HS-27A (cell line): ENCODE measurements around the gene SELENON.

Experiments used
- DNase-seq: peaks from one replicate; pipeline ENCODE4 v3.0.0-alpha.2; 2012; ENCODE audit warnings: low read depth, missing footprints

The SELENON gene

DNA sequence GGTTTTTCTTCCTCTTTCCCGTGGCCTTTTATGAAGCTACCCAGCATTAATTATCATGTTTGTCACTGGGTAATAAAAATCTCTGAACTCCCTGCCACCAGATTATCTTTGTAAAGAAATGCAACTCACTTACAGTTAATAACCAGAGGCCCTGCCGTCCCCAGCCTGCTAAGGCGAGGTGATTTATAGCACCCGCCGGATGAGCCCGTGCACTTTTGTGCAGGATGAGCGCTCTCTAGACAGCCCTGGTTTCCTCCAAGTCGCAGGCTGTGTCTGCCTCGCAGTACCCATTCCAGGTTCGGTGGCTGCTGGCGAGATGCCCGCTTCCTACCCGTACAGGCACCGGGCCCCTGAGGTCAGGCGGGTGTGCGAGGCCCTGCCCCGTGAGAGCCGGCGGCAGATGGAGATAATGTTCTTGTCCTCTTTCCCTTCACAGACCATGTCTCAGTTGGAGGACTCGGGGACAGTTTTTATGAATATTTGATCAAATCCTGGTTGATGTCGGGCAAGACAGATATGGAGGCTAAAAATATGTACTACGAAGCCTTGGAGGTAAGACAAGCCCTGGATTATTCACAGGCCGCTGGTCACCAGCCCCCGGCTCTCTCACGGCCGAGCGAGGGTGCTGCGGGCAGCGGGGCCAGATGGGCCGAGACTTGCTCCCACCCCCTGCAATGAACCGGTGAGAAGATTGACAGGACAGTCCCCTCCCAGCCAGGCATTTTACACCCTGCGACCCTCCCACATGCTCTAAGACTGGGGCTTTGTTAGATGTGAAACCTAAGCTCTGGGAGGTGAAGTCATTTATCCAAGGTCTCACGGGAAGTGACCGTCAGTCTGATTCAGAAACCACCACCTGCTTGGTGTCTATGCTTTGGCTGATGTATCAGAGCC, 28.5 kb upstream of the SELENON start:
- DNase-seq, result no peak

DNA sequence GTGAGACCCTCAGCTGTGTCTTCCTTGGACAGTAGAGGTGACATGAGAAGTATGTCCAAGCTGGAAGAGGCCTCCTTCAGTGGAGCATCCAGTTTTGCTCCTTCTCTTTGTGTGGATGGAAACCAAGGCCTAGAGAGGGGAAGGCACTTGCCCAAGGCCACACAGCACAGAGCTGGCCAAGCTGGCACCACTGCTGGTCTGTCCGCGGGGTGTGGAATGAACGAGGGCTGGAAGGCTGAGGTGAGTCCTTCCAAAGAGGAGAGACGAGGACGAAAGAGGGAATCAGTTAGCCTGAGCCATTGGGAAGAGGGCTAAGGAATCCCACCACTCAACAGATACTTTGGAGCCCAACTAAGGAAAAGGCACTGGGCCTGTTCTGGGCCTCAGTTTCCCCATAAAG, 27.8 kb upstream of the SELENON start:
- DNase-seq, result no peak

DNA sequence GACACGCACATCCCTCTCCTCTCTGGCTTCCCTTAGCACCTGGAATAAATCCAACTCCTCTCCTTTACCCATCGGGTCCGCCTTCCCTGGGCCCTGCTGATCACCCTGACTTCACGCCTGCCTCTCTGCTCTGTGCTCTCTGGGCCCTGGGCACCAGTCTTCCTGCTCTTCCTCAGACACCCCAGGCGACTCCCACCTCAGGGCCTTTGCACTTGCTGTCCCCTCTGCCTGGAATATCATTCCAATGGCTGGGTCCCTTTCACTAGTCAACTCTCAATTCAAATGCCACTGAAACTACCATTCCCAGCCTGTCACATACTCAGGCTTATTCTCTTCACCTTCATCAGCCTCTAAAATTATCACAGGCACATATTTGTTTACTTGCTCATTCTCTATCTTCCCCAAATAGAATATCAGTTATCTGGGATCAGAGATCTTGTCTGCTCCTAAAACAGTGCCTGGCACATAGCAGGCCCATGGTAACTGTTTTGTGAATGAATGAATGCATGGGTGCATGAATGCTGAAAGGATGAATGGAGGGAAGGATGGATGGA, 27.2 kb upstream of the SELENON start:
- DNase-seq, result no peak

DNA sequence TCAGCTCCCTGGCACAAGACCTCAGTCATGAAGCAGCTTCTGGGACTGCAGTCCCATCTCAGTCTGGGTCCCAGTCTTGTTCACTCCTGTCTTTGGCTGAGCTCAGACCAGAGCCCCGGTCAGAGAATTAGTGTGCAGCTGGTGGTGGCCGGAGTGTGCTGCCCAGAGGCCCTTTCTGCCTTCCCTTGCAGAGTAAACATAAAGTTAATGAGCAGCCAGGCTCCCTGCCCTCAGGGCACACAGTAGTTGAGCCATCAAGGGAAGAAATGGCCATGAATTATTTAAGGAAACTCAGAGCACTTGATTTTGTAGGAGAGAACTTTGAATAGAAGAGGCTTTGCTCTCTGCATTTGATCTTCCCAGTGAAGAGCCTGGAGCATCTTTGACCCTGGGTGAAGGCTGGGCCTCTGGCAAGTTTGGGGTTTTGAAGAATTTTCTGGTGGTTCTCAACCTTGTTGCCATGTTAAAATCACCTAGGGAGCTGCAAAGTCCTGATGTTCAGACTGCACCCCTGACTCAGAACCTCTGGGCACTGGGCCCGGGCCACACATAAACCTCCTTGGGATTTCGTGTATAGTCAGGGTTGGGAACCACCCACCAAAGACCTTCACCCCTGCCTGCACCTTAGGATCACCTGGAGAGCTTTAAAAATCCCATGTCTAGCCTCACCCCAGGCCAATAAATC, 26.4 kb upstream of the SELENON start:
- DNase-seq, result no peak

DNA sequence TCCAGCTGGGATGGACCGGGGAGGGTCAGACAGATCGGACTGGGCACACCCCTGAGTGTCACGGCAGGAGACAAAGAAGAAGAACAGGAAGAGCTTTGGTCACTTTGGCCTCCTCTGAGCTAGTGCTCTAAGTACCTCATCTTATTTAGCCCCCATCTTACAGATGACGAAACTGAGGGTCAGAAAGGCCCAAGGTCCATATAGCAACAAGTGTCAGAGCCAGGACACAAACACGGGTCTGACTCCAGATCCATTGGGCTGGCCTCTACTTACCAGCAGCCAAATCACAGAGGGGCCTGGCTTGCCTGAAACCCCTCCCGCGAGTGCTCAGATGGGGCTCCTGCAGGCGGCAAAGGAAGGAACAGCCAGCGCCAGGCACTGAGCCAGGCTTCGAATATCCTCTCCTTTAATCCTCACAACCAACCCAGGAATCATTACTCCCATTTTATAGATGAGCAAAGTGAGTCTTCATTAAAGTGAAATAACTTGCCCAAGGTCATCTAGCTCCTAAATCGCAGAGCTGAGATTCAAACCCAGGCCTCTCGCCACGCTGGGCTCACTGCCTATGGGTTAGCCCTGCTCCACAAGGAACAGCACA, 25.7 kb upstream of the SELENON start:
- no peak for DNase-seq

DNA sequence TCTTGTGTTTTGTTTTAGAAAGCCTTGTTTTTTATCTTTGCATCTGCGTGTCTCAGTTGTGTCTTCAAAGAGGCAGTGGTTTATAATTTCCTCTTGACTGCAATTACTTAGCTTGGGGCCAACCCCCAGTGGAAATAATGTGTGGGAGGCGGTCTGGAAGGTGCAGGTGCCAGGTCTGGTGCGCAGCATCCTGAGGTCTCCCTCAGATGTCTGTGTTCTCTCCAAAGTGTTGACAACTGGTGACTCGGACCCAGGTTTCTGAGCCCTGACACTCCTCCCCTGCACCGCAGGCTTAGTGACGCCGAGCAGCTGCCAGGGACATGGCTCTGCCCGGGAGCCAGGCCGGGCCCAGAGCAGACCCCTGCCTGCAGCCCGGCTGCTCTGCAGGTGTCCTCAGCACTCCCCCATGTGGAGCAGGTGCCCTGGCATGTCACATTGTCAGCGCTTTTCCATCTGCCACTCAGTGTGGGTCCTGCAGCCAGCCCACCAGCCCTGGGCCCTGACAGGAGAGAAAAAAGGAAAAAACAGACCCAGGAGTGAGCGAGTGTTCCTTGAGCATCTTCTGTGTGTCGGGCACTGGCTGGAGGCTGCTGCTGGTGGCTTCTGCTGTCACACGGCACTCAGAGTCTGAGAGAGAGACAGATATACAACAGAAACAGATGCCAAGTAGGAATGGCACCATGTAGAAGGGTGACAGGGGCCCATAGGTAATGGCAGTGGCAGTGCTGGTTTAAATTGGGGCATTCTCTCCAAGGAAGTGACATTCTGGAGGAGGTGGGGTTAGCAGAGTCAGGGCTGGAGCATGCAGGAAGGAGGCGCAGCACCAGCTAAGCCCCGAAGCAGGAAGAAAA, 24.8 kb upstream of the SELENON start:
- DNase-seq, result no peak

DNA sequence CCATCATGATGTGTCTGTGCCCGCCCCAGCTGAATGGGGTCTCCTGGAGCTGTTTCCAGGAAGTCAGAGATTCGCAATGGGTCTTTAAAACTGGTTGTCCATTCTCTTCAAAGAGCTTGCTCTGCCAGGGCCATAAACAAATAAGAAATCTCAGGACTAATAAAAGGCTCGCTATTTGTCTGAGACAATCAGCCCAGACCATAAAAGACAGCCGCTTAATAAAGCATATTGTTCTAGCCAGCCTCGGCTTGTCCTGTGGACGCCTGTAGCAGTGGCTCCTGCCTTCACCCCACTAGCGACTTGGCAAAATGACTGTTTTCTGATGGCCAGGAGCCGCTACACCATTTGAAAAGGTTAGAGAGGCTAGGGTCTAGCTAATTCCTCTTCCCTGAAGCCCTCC, 20.6 kb upstream of the SELENON start:
- DNase-seq, result no peak

DNA sequence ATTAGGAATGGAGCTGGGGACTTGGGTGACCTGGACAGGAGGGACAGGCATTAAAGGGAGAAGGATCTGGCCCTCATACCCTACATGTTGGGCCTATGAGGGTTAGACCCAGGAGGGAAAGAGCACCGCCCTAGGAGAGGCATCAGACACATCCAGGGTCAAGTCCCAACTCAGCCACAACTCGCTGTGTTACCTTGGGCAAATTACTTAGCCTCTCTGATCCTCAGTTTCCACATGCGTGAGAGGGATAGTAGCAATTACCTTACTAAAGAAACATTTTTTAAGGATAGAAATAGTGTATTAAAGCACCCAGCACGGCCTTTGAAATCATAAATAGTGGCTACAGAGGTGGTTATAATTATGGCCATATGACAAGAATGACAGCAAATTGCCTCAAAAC, 20.1 kb upstream of the SELENON start:
- DNase-seq, result no peak

DNA sequence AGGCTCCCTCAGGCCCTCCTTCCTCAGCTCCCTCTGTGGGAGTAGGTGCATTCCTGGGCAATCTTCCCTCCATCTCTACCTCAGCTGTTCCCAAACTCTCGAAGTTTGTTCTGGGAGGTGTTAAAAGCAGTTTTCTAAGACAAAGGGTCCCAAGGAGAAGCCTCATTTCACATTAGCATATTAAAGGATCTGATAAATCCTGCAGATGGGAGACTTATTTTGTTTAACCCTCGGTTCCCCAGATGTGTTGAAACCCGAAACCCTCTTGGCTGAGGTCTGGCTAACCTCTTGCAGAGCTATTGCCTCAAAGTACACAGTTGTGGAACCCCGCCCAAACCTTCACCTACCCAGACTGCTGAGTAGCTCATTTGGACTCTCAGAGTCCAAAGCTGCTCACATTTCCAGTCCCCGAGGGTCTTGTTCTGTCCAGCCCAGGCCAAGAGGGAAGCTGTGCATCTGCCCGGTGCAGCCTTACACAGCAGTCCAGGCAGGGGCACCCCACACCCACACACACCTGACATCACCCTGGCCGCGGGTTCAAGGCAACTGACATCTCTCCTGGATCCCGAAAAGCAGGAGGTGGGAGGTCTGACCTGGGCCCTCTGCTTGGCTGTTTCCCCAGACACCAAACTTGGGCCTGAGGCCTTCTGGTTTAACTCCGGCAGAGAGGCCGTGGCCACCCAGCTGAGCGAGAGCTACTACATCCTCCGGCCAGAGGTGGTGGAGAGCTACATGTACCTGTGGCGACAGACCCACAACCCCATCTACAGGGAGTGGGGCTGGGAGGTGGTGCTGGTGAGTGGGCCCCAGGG, 19.5 kb upstream of the SELENON start:
- no peak for DNase-seq

DNA sequence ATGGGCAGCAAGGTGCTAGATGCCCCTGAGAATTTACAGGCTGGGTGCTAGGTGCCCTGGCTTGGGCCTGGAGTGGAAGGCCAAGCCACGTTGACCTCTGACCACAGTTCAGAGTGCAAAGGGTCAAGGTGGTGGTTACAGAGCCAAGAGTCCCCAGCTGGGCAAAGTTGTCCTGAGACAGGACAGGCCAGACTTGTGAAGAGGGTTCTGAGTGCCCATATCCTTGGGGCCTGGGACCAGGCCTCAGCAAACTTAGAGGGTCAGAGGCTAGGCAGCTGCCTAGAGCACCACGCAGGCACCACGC, 18.9 kb upstream of the SELENON start:
- DNase-seq, result no peak

DNA sequence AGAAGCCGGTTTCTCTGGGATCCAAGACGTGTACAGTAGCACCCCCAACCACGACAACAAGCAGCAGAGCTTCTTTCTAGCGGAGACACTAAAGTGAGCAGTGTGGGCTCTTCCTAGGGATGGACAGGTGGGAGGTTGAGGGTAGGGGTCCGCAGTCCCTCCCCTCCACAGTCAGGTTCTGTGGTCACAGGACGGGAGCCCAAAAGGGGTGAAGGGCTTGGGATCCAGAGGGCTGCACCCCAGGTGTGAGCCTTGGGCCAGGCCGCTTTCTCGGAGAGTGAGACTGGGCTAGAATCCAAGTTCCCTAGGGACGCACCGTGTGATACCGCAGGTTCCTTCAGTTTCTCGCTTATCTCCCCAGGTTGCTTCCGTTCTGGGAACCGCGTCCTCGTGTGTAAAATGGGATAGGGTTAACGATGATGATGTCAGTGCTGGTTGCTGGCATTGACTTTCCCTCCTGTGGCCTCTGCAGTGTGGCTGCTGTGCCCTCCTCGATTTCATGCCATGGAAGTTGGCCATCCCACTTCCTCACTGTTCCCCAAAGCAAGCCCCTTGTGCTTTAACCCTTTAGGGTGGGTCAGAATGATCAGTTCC, 17.3 kb upstream of the SELENON start:
- no peak for DNase-seq

DNA sequence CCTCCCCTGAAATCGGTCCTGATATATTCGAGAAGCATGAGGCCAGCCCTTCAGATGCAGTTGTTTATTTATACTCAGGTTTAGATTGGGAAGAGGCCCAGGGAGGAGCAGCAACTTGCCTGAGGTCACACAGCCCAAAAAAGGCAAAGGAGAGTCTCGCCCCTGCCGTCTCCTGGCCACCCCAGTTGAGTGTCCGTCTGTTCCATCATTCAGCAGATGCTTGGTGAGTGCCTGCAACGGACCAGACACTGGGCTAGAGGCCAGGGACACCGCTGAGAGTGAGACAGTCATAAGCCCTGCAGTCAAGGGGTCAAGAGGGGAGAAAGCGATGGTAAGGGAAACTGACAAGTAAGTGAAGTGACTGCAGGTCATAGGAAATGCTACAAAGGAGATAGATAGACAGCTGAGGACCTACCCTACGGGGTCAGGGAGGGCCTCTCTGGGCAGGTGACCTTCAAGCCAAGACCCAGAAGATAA, 15.4 kb upstream of the SELENON start:
- DNase-seq, result no peak

DNA sequence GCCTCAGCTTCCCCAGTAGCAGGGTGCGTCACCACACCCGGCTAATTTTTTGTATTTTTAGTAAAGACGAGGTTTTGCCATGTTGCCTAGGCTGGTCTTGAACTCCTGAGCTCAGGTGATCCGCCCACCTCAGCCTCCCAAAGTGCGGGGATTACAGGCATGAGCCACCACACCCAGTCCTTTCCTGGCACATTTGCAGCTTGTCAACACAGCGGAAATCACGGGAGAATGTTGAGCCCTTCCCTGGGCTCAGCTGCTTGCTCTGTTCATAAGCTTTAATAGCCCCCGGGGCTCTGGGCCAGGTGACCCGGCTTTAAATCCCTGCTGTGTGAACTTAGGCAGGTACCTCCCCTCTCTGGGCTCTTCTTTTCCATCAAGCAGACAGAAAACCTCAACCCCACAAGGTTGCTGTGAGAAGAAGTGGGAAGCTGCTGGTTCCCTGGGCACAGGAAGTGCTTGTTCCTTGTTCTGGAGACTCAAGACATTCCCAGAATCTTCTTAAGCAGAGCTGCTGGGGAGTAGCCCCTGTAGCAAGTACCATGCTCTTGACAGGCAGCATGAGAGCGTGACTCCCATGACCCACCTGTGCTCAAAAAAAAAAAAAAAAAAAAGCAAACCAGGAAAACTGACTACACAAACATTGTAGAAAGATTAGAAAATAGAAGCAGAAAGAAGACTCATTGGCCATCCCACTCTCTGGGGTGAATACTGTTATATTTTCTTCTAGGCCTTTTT, 14.5 kb upstream of the SELENON start:
- DNase-seq, result no peak

DNA sequence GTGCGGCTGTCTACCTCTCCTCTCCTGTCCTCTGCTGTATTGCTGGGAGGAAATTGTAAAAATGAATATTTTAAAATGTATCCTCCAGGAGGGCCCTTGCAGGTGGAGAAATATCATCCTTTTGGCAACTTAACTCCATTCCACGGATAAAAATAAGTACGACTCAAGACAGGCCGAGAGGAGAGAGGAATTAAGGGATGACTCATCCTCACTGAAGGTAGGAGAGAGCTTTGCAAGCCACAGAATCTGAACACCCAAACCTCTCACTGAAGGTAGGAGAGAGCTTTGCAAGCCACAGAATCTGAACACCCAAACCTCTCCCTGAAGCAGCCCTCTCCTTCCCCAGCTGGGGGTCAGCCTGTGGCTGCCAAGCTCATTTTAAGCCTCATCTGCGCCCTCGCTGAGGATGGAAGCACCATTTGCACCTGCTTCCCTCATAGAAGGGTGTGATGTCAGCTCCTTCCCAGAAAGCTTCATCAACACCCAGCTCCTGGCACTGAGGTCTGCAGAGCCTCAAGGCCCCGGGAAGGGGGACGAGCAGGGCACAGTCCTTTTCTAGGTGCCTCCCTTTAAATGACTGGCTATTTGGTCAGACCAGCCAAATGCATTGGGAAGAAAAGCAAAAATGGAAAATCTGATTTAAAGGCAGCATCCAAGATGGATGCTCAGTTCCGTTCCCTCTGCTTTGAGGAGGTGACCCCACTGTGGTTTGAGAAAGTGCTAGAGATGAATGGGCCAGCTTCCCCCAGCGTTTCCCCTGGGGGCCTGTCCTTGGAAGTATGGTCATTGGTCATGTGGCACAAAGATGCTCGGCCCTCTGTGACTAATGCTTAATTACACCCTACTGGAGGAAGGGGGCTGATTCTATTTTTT, 12.9 kb upstream of the SELENON start:
- DNase-seq, result no peak

DNA sequence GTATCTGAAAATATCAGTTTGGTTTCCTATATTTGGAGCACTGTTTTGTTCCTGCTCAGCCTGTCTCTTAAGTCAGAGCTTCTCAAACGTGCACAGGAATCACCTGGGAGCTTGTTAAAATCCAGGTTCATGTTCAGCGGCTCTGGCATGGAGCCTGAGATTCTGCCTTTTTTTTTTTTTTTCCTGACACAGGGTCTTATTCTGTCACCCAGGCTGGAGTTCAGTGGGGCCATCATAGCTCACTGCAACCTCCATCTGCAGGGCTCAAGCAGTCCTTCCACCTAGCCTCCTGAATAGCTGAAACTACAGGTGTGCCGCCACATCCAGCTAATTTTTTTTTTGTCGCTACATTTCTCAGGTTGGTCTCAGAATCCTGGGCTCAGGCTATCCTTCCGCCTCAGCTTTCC, 12.2 kb upstream of the SELENON start:
- DNase-seq, result no peak

DNA sequence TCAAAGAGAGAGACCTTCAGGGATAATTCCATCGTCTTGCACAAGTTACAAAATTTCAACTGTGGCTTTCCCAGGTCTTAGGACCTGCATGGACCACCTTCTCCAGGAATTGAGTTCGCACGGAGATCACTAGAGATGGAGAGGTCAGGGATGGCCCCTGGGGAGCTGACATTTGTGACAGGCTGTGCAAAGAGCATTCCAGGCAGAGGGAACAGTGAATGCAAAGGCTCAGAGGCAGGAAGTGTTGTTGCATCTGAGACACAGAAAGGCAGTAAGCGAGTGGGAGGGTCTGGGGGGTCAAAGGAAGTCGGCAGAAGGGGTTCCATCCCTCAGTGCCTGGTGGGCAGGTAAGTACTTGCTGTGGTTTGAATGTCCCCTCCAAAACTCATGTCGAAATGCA, 9.5 kb upstream of the SELENON start:
- DNase-seq, result no peak

DNA sequence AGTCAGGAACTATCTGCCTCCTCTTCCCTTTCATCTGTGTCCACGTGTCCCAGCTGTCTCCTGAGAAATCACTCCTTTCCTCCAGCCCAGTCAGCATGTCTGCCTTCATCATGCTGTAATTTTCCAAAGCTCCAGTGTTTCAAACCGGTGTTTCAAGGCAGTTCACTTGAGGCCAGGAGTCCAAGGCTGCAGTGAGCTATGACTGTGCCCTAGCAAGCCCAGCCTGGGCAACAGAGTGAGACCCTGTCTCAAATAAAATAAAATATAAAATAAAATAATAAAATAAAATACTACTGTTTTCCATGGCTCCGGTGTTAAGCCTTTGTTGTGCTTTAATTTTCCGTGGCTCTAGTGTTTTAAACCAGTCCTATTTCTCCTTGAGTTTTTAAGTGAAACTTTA, 7.9 kb upstream of the SELENON start:
- DNase-seq, result no peak

DNA sequence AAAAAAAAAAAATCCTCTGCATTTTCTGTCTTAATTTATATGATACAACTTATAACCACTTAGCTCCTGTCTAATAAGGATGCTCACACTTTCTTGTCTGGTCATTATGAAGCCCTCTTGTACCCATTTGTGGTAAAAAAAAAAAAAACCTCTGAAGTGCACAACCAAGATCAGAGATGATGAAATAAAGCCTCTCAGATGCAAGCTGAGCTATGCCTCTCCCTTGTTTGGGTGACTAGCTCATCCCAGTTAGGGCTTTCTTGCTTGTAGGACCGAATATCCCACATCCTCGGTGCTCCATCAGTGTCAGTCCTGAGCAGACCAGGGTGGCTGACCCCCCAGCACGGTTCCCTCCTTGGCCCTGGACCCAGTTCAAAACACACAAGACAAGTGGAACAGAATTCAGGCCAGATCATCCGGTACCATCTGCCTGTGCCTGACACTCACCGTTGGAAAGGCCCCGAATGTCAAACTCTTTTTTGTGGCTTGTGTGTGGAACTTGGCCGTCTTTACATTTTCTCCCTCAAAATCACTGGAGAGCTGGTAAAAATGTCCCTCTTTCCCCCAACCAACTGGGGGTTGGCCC, 6.3 kb upstream of the SELENON start:
- no peak for DNase-seq

DNA sequence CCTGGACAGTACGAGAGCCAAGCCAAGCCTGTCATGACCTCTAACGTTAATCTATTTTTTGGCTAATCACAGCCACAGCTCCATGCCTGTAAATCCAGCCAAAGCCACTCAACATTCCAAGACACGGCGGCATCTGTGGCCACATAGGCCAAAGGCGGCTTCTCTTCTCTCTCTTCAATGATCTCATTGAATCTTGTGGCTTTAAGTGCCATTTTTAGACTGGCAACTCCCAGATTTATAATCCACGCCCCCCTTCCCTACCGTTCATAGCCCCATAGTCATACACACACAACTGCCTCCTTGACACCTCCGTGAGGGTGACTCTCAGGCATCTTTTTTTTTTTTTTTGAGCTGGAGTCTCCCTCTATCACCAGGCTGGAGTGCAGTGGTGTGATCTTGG, 5.7 kb upstream of the SELENON start:
- no peak for DNase-seq
